Peyer's patch (tissue), 4 donors: ENCODE data around the gene EPHA2. TPM values are rescaled to one million over a fixed set of nuclear protein-coding genes. Genes with fewer than 3 reads are reported as not detected.

Experiments used
- DNase-seq, 3 donors: peaks; one replicate each; pipeline ENCODE4 v3.0.0-alpha.2; 2017 to 2019
- H3K27ac ChIP-seq, 4 donors: fragments of 200-600 bp; sonication (generic); one replicate each; pipeline ENCODE4 v1.5.1; 2016 to 2019
- H3K27me3 ChIP-seq, 2 donors: fragments of 200-600 bp; sonication (generic); one replicate each; pipeline ENCODE4 v1.5.1; 2019
- H3K36me3 ChIP-seq, 3 donors: fragments of 200-600 bp; sonication (generic); one replicate each; pipeline ENCODE4 v1.5.1; 2016 to 2019
- H3K4me1 ChIP-seq, 4 donors: fragments of 200-600 bp; sonication (generic); one replicate each; pipeline ENCODE4 v1.5.1; 2016 to 2019
- H3K4me3 ChIP-seq, 4 donors: fragments of 200-600 bp; sonication (generic); 1 replicate in 3 of 4; 2 replicates in 1 of 4; pipeline ENCODE4 v1.5.1; 2016 to 2019; ENCODE audit warnings: mild to moderate bottlenecking in 1 of 4
- H3K9me3 ChIP-seq, 4 donors: fragments of 200-600 bp; sonication (generic); one replicate each; pipeline ENCODE4 v1.5.1; 2016 to 2019; ENCODE audit warnings: mild to moderate bottlenecking in 1 of 4
- POLR2A ChIP-seq, 2 donors: fragments of 450-650 bp; IDR thresholded peaks; one replicate each; pipeline ENCODE4 v1.5.1; 2017; ENCODE audit warnings: antibody characterized with exemption in 2 of 2, mild to moderate bottlenecking in 2 of 2, moderate library complexity in 2 of 2
- total RNA-seq, 4 donors: library from RNA; depleted of rRNA; stranded (reverse); fragments of >200 nt; gene quantifications; one replicate each; pipeline ENCODE4 v1.1.0, GENCODE V29; 2016
- TF ChIP-seq, protein P1 (sequence below), 6 experiments: fragments of 450-650 bp in 4 of 6; fragments of 200-600 bp in 2 of 6; sonication (generic) in 1 of 6; IDR thresholded peaks; one replicate each; pipeline ENCODE4 v1.5.1; 2017 to 2019; ENCODE audit warnings: antibody characterized with exemption in 6 of 6, mild to moderate bottlenecking in 3 of 6, moderate library complexity in 1 of 6

The EPHA2 gene
- total RNA-seq, 4 donors from 2014 or later = 23.5 to 42.6 (median 35.5) TPM

DNA sequence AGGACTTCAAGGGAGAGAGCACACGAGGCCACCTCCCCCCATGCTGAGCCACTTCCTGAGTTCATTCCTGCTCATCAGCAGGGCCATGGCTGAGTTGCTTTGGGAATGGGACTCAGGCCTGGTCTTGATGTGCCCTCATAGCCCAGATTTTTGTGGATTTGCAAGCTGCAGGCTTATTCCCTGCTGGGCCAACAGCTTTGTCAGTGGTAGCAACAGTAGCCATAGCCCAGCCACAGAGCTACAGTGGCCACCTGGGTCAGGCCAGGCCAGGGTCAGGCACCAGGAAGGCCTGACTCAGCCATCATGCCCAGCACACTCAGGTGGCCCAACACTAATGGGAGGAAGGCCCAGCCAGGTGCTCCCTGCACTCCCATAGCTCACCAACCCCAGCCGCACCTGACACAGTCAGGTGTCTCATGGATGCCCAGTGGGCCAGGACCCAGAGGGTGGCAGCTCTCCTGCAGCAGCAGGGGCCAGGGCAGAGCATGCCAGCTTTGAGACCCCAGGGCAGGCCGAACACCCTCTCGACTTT, 33.5 kb downstream of the EPHA2 start:
- Histone ChIP-seq H3K9me3 (no peaks in the 10 kb centered on the region), H3K27ac (no peak overlapping the region), H3K27me3 (no peaks in the 10 kb centered on the region), H3K4me1 (no peaks in the 10 kb centered on the region), H3K4me3 (no peak overlapping the region), H3K36me3 (peaks cover 0 to 26% (median 0%) of the 10 kb centered on the region in 3 donors)
- DNase-seq = peak in 1 of 3 donors; percentile 34
- TF ChIP-seq POLR2A (IDR thresholded peaks at IDR 0.05) = no peak
- TF ChIP-seq, protein P1, sequence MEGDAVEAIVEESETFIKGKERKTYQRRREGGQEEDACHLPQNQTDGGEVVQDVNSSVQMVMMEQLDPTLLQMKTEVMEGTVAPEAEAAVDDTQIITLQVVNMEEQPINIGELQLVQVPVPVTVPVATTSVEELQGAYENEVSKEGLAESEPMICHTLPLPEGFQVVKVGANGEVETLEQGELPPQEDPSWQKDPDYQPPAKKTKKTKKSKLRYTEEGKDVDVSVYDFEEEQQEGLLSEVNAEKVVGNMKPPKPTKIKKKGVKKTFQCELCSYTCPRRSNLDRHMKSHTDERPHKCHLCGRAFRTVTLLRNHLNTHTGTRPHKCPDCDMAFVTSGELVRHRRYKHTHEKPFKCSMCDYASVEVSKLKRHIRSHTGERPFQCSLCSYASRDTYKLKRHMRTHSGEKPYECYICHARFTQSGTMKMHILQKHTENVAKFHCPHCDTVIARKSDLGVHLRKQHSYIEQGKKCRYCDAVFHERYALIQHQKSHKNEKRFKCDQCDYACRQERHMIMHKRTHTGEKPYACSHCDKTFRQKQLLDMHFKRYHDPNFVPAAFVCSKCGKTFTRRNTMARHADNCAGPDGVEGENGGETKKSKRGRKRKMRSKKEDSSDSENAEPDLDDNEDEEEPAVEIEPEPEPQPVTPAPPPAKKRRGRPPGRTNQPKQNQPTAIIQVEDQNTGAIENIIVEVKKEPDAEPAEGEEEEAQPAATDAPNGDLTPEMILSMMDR (IDR thresholded peaks at IDR 0.05) = no peak

- no peaks in the 10 kb centered on the region for H3K4me1 ChIP-seq
- DNase-seq = peak in 1 of 3 donors; percentile 10
- peaks cover 0 to 20% (median 0%) of the 10 kb centered on the region in 3 donors for H3K36me3 ChIP-seq
- no peaks in the 10 kb centered on the region for H3K9me3 ChIP-seq
- H3K27ac ChIP-seq = no peak overlapping the region
- no peak for TF ChIP-seq POLR2A (IDR thresholded peaks at IDR 0.05)
- TF ChIP-seq, protein P1 (IDR thresholded peaks at IDR 0.05) = no peak
- H3K27me3 ChIP-seq = no peaks in the 10 kb centered on the region
- H3K4me3 ChIP-seq = no peak overlapping the region
Measured at GRCh38 chr1:16120940-16121410, 34.9 kb downstream of the EPHA2 start.

DNA sequence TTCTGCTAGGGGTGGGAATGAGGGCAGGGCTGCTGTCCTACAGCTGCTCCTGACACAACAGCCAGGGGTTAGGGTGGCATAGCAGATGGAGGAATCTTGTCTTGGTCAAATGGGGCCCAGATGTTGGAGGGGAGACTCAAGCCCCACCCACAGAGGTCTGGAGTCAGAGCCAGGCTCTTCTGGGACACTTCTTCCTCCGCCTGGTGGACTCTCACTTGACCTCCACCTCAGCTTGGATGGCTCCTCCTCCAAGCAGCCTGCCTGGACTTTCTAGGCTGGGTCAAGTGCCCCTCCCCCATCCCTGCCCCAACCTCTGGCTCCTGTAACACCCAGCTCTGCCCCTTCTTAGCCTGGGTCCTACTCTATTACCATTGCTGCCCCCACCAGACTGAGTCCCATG, 35.5 kb downstream of the EPHA2 start:
- TF ChIP-seq, protein P1 (IDR thresholded peaks at IDR 0.05) = no peak
- TF ChIP-seq POLR2A (IDR thresholded peaks at IDR 0.05) = no peak
- peak in 1 of 3 donors; percentile 33 for DNase-seq
- Histone ChIP-seq H3K27me3 (no peaks in the 10 kb centered on the region), H3K27ac (no peak overlapping the region), H3K4me1 (no peaks in the 10 kb centered on the region), H3K4me3 (no peak overlapping the region), H3K9me3 (no peaks in the 10 kb centered on the region), H3K36me3 (peaks cover 0 to 19% (median 0%) of the 10 kb centered on the region in 3 donors)

DNA sequence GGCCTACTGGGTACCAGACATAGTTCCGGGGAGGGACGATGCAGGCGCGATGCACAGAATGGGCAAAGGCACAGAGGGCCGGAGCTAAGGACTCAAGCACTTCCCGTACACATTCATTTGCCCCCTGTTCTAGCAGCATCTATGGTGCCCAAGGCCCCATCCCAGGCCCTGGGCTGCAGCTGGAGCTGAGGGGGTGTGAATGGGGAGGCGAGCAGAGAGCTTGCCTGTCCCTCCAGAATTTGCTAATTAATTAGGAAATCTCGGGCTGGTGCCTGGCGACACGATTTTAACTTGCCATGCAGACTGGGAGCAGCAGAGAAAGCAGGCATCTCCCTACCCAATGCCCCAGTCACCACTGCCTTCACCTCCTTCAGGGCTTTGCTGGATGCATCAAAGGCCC, 35.9 kb downstream of the EPHA2 start:
- DNase-seq = peak in 1 of 3 donors; percentile 28
- no peak overlapping the region for H3K27ac ChIP-seq

GRCh38 chr1:16119504-16119903, 36.4 kb downstream of the EPHA2 start:
- TF ChIP-seq POLR2A (IDR thresholded peaks at IDR 0.05) = no peak
- TF ChIP-seq, protein P1 (IDR thresholded peaks at IDR 0.05) = no peak
- H3K27ac ChIP-seq = no peak overlapping the region
- no peaks in the 10 kb centered on the region for H3K27me3 ChIP-seq
- H3K9me3 ChIP-seq = no peaks in the 10 kb centered on the region
- H3K36me3 ChIP-seq = peaks cover 0 to 10% (median 0%) of the 10 kb centered on the region in 3 donors
- no peak overlapping the region for H3K4me3 ChIP-seq
- no peaks in the 10 kb centered on the region for H3K4me1 ChIP-seq
- peak in 1 of 3 donors; percentile 10 for DNase-seq

More for the DNA sequence above, 35.9 kb downstream of the EPHA2 start:
- H3K9me3 ChIP-seq = no peaks in the 10 kb centered on the region
- H3K4me1 ChIP-seq = no peaks in the 10 kb centered on the region
- H3K36me3 ChIP-seq = peaks cover 0 to 14% (median 0%) of the 10 kb centered on the region in 3 donors
- H3K4me3 ChIP-seq = no peak overlapping the region
- H3K27me3 ChIP-seq = no peaks in the 10 kb centered on the region
- TF ChIP-seq POLR2A (IDR thresholded peaks at IDR 0.05) = no peak
- TF ChIP-seq, protein P1 (IDR thresholded peaks at IDR 0.05) = no peak
